Measurements from ENCODE around the gene ITGAV.

DNA sequence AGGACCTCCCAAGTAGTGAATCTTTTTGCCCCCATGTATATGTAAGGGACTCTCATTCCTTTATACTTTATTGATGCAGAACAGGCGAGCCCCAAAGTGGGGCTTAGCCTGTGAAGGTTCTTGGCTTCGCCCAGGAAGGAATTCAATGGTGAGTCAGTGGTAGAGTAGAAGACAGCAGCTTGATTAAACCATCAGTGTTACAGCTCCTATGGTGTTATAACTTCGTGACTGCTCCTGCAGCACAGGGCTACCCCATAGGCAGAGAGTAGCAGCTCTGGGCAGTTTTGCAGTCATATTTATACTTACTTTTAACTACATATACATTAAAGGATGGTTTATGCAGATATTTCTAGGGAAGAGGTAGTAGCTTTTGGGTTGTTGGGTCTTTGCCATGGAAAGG, 115.0 kb downstream of the ITGAV start:
- TF ChIP-seq, protein P1, sequence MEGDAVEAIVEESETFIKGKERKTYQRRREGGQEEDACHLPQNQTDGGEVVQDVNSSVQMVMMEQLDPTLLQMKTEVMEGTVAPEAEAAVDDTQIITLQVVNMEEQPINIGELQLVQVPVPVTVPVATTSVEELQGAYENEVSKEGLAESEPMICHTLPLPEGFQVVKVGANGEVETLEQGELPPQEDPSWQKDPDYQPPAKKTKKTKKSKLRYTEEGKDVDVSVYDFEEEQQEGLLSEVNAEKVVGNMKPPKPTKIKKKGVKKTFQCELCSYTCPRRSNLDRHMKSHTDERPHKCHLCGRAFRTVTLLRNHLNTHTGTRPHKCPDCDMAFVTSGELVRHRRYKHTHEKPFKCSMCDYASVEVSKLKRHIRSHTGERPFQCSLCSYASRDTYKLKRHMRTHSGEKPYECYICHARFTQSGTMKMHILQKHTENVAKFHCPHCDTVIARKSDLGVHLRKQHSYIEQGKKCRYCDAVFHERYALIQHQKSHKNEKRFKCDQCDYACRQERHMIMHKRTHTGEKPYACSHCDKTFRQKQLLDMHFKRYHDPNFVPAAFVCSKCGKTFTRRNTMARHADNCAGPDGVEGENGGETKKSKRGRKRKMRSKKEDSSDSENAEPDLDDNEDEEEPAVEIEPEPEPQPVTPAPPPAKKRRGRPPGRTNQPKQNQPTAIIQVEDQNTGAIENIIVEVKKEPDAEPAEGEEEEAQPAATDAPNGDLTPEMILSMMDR (conservative IDR thresholded peaks at IDR 0.05; ENCODE audit: low read length), result no peak
- TF ChIP-seq EZH2phosphoT487 (IDR thresholded peaks at IDR 0.05; ENCODE audit: borderline replicate concordance), result no peak
